HCT116 (cell line): ENCODE results near the gene PDE4D.

Experiments used
- CTCF ChIP-seq, 3 experiments: fragments of 200-600 bp in 1 of 3; sonication (generic) in 1 of 3; IDR thresholded peaks in 2 of 3; conservative IDR thresholded peaks in 1 of 3; 2 replicates each; pipeline ENCODE4 v1.5.1; 2012 to 2017; ENCODE audit warnings: low read depth in 2 of 3, low read length in 2 of 3, antibody characterized with exemption in 1 of 3, borderline replicate concordance in 1 of 3, control low read depth in 1 of 3, mild to moderate bottlenecking in 1 of 3, mixed read lengths in 1 of 3, mixed run types in 1 of 3, moderate library complexity in 1 of 3; ENCODE audit not compliant: insufficient read depth in 1 of 3
- EZH2 ChIP-seq: fragments of 200-600 bp; sonication (generic); IDR thresholded peaks from 2 replicates; pipeline ENCODE4 v1.6.1; 2017; ENCODE audit warnings: antibody characterized with exemption, mixed run types
- EZH2phosphoT487 ChIP-seq: fragments of 200-600 bp; IDR thresholded peaks from 2 replicates; pipeline ENCODE4 v1.6.1; 2018; ENCODE audit warnings: antibody characterized with exemption, borderline replicate concordance
- FOSL1 ChIP-seq: IDR thresholded peaks from 2 replicates; pipeline ENCODE4 v1.6.1; 2012; ENCODE audit warnings: low read depth
- MAX ChIP-seq: IDR thresholded peaks from 2 replicates; pipeline ENCODE4 v1.6.1; 2012
- POLR2A ChIP-seq: IDR thresholded peaks from 2 replicates; pipeline ENCODE4 v1.7.0; 2011; ENCODE audit warnings: borderline replicate concordance; ENCODE audit not compliant: insufficient read depth, insufficient read length; ENCODE audit errors: extremely low read depth
- POLR2AphosphoS5 ChIP-seq: IDR thresholded peaks from 2 replicates; pipeline ENCODE4 v1.6.1; 2011; ENCODE audit warnings: mild to moderate bottlenecking, low read depth, low read length, moderate library complexity
- RAD21 ChIP-seq: IDR thresholded peaks from 2 replicates; pipeline ENCODE4 v1.6.1; 2012; ENCODE audit warnings: low read depth, mild to moderate bottlenecking
- REST ChIP-seq: IDR thresholded peaks from 2 replicates; pipeline ENCODE4 v1.6.1; 2012; ENCODE audit warnings: low read depth
- ZBTB33 ChIP-seq: IDR thresholded peaks from 2 replicates; pipeline ENCODE4 v1.6.1; 2011; ENCODE audit warnings: mild to moderate bottlenecking, low read length, moderate library complexity; ENCODE audit not compliant: insufficient replicate concordance; ENCODE audit errors: extremely low read depth
- ZNF274 ChIP-seq: fragments of 200-500 bp; sonication (Bioruptor generic); IDR thresholded peaks from 2 replicates; pipeline ENCODE4 v1.6.1; 2014; ENCODE audit warnings: mild to moderate bottlenecking, low read depth, low read length, inconsistent platforms

GRCh38 chr5:59503220-59503619 lies 390.3 kb downstream of the PDE4D start:
- TF ChIP-seq EZH2phosphoT487, result no peak
- TF ChIP-seq ZNF274, result no peak
- no peak for TF ChIP-seq REST
- TF ChIP-seq CTCF (IDR thresholded peaks at IDR 0.05 in 2 of 3, conservative IDR thresholded peaks at IDR 0.05 in 1 of 3; ENCODE audit: borderline replicate concordance in 1 of 3, insufficient read depth in 1 of 3, low read depth in 2 of 3, low read length in 2 of 3), result no peak
- no peak for TF ChIP-seq MAX
- no peak for TF ChIP-seq POLR2AphosphoS5
- TF ChIP-seq RAD21, result no peak
- no peak for TF ChIP-seq POLR2A
- no peak for TF ChIP-seq ZBTB33
- no peak for TF ChIP-seq FOSL1
- TF ChIP-seq EZH2, result no peak
